ENCODE data around the gene IL36RN. TPM values are rescaled to one million over a fixed set of nuclear protein-coding genes. Genes with fewer than 3 reads are reported as not detected.

The IL36RN gene
- total RNA-seq, 1 donor = not detected

- no peak overlapping the region for H3K4me3 ChIP-seq (ENCODE audit: low read depth, low read length)
- DNase-seq (ENCODE audit: low read depth) = no peak
- no peak for TF ChIP-seq CTCF (IDR thresholded peaks at IDR 0.05; ENCODE audit: insufficient read depth, low read depth, low read length)
These were observed 10.9 kb downstream of the IL36RN start for GRCh38 chr2:113069676-113070605.

- H3K4me3 ChIP-seq (ENCODE audit: low read depth, low read length) = no peak overlapping the region
- DNase-seq (ENCODE audit: low read depth) = no peak
- no peak for TF ChIP-seq CTCF (IDR thresholded peaks at IDR 0.05; ENCODE audit: insufficient read depth, low read depth, low read length)
These were observed 11.6 kb downstream of the IL36RN start for GRCh38 chr2:113070606-113070975.

- no peak overlapping the region for H3K4me3 ChIP-seq (ENCODE audit: low read depth, low read length)
- no peak for DNase-seq (ENCODE audit: low read depth)
- TF ChIP-seq CTCF (IDR thresholded peaks at IDR 0.05; ENCODE audit: insufficient read depth, low read depth, low read length) = no peak
These were observed 13.6 kb downstream of the IL36RN start for GRCh38 chr2:113072584-113072983.

- no peak for TF ChIP-seq CTCF (IDR thresholded peaks at IDR 0.05; ENCODE audit: insufficient read depth, low read depth, low read length)
- no peak overlapping the region for H3K4me3 ChIP-seq (ENCODE audit: low read depth, low read length)
- no peak for DNase-seq (ENCODE audit: low read depth)
These were observed 14.4 kb downstream of the IL36RN start for GRCh38 chr2:113073325-113073834.

GRCh38 chr2:113075030-113075429 lies 16.0 kb downstream of the IL36RN start:
- H3K4me3 ChIP-seq (ENCODE audit: low read depth, low read length) = no peak overlapping the region
- TF ChIP-seq CTCF (IDR thresholded peaks at IDR 0.05; ENCODE audit: insufficient read depth, low read depth, low read length) = no peak
- DNase-seq (ENCODE audit: low read depth) = no peak

- no peak for TF ChIP-seq CTCF (IDR thresholded peaks at IDR 0.05; ENCODE audit: insufficient read depth, low read depth, low read length)
- no peak overlapping the region for H3K4me3 ChIP-seq (ENCODE audit: low read depth, low read length)
- DNase-seq (ENCODE audit: low read depth) = no peak
These were observed 16.6 kb downstream of the IL36RN start for GRCh38 chr2:113075600-113075999.

All from fibroblast of villous mesenchyme (primary cell).